HG03139 (cell line): ENCODE results near the gene DIRAS1.

Experiments used
- ATAC-seq: cut with Tn5 transposase; IDR thresholded peaks from one replicate; pipeline ENCODE4 v1.9.1; 2021; ENCODE audit not compliant: unreplicated experiment

The DIRAS1 gene

DNA sequence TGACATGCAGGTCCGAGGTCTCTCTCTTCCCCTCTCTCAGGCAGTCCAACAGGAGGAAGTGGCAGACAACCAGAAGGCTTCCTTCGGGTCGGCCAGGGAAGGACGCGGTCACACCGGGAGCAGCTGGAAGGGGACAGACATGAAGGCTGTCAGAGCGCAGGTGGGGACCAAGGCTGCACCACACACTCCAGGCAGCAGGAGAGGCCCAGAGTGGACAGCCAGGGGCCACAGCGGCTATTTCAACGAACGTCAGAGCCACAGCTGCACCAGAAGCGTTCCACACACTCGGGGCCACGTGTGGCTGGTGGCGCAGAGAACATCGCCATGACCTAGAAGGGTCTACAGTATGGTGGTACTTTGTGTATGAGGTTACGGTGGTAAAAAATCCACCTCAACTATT, 34.6 kb upstream of the DIRAS1 start:
- no peak for ATAC-seq

DNA sequence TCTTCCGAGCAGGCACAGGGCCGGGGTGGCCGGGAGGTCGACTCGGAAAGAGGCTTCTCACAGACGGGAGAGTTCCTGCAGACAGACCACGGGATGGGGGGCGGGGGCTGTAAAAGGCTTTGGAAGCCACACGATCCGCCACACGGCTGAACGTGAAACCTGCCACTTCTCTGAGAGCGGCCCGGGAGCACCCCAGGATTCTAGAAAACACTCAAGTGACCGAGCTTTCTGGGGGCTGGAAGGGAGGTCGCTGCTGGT, 34.2 kb upstream of the DIRAS1 start:
- no peak for ATAC-seq

DNA sequence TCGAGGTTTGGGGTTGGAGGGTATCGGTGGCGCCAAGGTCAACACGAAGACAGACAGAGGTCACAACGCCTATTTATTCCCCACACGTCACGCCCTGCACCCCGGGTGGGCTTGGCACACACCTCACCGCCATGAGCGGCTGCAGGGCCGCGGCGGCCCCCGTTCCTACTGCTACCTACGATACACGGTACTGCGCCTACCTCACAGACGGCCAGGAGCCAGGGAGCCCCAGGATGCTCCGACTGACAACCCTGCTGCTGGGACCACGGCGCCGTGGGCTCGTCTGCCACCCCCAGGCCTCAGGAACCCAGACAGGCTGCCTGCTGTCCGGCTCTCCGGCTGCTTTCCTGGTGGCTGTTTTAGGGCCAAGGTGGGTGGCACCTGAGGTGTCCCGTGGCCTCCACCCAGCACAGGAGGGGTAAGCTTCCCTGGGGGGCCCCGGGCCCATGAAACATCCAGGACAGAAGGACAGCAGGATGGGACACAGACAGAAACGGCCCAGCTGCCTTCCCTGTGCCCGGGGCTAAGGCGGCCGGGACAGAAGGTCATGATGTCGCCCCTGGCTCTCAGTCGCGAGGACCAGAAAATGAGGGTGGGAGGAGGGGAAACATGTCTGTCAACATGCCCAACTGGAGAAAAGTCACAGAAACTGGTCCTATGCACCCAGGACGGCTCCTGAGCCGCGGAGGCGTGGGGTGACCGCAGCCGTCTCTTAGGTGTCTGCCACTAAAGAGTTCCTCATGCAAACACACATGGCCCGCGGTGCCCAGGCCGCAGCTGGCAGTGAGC, 33.7 kb upstream of the DIRAS1 start:
- no peak for ATAC-seq

DNA sequence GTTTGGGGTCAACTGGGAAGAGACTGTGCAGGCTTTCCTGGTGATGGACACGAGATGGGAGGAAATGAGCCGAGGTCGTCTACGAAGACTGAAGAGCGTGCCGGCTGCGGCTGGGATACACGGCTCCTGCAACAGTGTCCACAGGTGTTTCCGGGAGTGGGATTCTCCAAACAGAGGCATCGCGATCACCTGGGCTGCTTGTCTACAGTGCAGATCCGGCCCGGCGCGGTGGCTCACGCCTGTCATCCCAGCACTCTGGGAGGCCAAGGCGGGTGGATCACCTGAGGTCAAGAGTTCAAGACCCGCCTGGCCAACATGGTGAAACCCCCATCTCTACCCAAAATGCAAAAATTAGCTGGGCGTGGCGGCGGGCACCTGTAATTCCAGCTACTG, 30.3 kb upstream of the DIRAS1 start:
- ATAC-seq: no peak

DNA sequence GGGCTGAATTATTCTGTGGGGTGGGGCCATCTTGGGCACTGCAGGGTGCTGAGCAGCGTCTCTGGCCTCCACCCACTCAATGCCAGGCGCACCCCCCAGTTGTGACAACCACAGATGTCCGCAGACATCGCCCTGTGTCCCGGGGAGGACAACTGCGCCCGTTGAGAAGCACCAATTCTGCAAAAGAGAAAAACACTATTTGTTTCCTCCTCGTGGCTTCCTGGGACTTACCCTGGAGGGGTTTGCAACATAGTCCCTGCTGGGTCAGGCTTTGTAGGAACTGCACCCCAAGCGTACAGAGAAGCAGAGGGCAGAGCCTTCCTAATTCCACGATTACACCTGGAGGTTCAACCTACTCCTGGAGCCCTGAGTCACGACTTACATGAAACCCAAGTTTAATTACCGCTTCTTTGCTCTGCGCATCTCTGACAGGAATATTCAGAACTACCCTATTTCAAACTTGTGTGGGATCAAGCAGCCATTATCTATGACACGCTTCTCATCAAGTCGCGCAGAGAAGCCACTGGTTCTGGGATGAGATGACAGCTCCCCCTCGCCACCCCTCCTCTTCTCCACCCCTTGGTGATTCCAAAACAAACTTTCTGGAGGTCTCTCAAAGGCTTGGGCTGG, 29.8 kb upstream of the DIRAS1 start:
- ATAC-seq: no peak

DNA sequence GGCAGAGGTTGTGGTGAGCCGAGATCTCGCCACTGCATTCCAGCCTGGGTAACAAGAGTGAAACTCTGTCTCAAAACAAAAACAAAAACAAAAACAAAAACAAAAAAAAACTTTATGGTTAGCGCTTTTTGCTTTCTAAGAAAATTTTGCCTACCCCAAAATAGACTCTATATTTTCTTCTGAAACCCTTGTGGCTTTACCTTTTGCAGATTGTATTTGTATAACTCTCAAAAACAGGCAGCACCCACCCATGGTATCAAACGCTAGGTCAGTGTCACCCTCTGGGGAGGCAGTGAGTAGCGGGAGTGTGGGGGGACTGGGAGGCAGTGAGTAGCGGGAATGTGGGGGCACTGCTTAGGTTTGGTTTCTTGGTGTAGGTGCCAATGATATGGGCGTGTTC, 26.2 kb upstream of the DIRAS1 start:
- no peak for ATAC-seq

DNA sequence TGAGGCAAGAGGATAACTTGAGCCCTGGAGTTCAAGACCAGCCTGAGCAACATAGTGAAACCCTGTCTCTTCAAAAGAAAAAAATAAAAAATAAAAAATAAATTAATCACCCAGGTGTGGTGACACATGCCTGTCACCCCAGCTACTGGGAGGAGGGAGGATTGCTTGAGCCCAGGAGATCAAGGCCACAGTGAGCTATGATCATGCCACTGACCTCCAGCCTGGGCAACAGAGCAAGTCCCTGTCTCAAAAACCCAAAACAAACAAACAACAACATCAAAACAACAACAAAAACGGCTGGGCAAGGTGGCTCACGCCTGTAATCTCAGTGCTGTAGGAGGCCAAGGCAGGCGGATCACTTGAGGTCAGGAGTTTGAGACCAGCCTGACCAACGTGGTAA, 22.9 kb upstream of the DIRAS1 start:
- ATAC-seq: no peak

DNA sequence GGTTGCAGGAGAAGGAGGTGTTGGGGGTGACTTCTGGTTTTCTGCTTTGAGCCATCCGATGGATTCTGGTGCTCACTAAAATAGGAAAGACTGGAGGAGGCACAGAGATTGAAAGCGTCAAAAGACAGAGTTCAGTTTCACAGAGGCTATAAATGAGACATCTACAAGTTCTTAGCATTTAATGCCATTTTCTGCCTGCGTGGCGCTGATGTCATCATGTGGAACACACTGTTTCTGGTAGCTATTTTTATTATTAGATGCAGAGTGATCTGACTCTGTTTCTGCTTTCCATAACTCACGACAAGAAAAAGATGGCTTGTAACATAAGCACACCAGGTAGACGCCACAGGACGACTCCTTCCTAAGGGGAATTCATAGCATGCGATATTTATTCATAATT, 21.9 kb upstream of the DIRAS1 start:
- ATAC-seq: no peak

DNA sequence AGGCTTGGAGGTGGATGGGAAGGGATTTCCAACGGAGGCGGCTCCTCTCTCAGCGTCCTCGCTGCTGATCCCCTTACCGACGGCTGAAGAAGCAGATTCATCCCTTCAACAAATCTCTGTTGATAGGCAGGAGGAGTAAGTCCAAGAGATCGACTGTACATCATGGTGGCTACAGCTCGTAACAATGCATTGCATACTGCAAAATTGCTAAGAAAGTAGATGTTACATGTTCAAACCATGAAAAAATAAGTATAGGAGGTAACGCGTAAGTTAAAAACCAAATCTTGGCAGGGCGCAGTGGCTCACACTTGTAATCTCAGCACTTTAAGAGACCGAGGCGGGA, 19.1 kb upstream of the DIRAS1 start:
- ATAC-seq: no peak

DNA sequence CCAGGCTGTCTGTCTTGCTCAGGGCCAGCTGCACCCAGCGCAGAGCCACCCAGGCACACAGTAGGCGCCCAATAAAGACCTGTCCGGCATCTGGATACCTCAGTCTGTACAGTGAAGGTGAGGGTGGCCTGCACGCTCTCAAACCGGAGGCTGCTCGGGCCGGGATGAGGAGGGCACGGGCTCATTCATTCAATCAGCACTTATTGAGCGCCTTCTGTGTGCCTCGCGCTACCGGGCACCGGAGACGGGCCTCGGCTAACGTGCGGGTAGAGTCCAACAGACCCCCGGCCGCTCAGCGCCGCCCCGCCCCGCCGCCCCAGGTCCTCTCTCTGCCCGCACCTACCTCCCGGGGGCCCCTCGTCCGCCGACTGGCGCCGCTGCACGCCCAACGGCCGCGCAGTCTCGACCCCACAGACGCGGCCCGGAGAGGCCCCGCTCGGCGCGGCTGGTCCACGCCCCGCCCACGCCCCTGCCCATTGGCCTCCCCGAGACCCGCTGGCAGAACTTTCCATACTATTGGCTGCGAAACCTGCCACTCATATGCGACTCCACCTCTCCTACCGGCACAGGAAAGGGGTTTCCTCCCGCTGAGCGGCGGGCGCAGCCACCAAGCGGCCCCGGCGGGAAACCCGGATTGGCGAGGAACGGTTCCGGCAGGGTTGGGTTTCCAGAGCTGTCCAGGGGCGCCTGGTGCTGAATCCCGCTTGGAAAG, 18.6 kb upstream of the DIRAS1 start, which contains the start of gene SLC39A3:
SLC39A3 (minus strand) TSS at position 416 of the 712 bp plus-strand sequence. CDS start 2,760 bp downstream, outside the sequence.
- peak; percentile 89 for ATAC-seq

DNA sequence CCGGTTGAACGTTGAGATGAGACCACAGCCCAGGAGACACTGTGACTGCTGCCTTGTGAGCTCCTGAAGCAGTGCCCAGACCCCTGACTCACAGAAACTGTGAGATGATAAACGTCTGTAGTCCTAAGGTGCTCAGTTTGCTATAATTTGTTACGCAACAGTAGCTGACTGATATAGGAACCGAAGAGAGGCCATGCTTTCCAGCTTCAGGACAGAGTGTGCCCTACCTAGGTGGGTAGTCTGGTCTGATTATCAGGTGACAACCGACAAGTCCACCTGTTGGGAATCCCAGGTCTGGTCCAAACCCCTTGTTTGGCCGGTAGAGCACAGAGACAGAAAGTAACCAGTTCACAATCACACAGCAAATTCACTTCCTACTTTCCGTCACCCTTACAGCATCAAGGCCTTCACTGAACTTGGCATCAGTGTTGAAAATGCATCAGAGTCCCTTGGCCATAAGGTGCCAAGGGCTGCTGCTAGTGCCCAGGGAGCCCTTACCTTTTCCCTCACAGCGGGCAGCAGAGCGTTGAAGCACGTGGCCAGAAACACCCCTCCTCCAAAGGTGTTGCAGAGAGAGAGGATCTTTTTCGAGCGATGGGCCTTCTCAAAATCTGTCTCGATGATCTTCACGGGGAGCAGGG, 15.5 kb upstream of the DIRAS1 start:
- ATAC-seq: no peak

DNA sequence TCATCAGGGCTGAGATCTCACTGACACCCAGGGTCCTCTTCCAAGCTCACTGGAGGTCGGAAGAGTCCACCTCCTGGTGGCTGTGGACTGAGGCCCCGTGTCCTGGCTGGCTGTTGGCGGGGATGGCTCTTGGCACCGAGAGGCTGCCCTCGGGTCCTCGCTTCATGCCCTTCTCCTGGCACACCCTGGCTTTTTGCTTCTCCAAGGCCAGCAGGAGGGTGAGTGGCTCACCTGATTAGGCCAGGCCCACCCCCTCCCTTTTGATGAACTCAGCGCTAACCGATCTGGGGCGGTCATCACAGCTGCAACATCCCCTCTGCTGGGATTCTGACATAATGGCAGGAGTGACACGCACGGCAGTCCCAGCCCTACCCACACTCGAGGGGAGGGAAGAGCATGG, 14.2 kb upstream of the DIRAS1 start:
- ATAC-seq: no peak

DNA sequence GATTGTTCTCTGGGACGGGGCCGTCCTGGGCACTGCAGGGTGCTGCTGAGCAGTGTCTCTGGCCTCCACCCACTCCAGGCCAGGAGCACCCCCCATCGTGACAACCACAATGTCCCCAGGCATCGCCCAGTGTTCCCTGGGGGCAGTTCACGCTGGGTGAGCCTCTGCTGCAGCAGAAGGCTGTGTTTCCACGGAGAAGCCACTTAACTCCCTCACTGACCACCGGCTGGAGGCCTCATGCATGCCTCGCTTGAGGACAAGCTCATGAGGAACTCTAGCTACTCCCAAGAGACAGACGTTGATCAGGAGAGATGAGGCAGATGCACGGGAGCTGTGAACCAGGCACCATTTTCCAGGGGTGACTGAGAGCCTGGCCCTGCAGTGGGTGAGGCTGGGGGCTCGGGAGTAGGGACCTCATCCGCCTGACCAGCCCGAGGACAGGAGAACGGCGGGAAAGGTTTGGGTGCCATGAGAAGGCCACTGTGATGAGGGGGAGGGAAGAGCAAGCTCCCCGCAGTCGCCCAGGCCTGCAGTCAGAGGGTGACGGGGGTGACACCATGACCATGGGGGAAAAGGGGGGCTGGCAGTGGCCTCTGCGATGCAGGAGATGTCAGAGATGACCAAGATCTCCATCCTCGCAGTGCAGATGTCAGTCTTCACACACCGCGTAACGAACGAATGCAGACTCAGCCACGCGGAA, 13.6 kb upstream of the DIRAS1 start:
- no peak for ATAC-seq

DNA sequence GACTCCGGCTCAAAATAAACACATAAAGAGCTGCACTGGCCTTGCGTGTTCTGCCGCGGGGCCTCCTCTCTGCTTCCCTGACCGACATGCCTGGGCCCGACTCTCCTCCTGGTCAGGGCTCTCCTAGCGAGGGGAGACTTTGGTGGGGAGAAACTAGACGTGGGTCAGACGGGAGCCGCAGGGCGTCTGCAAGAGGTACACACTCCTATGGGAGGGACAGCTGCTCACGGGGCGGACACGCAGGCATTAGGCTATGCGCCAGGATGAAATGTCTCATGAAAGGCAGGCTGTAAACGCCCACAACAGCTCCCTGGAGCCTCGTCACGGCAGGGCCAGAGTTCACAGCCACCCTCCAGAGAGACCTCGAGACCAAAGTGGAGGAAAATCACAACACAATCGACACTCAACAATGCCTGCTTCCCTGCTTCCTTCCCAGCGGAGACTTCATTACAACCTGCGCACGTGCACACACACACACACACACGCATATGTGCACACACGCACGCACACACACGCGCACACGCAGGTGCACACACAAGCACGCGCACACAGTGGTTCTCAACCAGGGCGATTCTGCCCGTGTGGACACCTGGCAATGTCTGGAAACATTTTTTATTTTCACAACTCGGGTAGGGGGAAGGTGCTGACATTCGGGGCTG, 12.9 kb upstream of the DIRAS1 start:
- ATAC-seq: no peak

DNA sequence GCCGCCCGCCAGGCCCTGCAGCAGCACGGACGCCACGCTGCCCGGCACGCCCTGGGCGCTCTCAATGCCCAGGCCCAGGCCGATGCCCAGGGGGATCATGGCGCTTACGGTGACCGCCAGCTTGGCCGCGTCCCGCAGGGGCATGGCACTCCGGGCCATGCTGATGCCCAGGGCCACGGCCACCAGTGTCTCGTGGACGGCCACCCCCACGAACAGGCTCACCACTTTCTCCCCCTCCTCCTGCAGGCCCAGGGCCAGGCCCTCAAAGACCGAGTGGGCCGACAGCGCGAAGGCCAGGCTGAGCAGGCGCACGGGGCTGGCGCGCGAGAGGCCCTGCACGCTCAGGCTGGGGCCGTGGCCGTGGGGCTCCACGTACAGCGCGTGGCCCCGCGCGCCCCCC, 11.7 kb upstream of the DIRAS1 start:
- no peak for ATAC-seq

DNA sequence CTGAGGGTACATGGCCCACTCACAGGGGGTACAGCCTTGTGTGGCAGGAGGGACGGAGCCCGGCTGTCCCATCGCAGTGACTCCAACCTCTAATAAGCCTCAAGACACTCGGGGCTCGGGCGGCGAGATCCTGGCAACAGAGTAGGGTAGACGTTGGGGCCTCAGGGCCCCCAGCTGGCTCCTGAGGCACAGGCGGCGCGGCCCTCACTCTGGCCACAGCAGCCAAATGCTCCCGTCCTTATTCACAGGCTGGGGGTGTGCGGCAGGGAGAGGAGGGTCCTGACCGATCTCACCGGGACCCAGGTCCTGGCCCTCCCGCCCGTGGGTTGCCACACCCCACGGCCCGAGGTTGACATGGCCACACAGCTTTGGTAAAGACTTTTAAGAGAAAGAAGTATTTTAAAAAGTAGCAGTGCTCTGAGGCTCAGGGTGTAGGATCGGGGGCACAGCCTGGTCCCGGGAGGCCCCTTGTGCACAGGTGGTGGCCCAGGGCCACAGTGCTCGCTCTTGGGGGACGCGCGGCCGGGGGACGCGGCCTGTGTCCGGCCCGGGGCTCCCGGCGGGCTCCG, 11.1 kb upstream of the DIRAS1 start:
- no peak for ATAC-seq

DNA sequence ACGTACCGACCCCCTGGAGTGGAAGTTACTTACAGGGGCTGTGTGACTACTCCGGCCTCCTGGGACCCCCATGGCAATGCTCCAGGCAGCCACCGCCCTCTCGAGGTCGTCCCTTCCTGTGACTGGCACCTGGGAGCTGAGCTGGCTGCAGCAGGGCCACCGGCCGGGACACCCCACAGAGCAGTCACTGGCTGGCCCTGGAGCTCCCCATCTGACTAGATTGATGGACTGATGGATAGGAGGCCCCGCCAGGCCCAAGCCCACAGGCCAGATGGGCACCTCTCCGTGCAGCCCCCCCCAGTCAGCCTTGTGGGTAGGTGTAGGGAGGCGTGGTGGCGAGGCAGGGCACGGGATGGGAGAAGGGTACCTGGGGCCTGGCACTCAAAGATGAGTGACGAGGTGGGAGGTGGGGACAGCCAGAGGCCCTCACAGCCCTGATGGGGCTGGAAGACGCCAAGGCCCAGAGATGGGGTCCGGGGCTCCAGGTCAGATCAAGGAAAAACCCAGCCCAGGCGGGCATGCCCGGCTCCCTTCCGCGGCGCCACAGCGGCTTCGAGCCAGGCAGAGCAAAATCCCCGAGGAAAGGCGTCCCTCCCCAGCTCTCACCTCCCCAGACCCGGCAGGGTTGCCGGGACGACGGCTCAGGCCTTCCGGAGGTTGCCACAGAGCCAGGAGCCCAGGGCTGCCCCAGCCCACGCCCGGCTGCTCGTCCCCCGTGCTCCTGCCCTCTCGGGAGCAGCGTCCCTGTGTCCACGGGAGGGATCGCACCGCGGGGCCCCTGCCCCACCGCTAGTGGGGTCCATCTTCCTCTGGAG, 10.2 kb upstream of the DIRAS1 start:
- no peak for ATAC-seq

DNA sequence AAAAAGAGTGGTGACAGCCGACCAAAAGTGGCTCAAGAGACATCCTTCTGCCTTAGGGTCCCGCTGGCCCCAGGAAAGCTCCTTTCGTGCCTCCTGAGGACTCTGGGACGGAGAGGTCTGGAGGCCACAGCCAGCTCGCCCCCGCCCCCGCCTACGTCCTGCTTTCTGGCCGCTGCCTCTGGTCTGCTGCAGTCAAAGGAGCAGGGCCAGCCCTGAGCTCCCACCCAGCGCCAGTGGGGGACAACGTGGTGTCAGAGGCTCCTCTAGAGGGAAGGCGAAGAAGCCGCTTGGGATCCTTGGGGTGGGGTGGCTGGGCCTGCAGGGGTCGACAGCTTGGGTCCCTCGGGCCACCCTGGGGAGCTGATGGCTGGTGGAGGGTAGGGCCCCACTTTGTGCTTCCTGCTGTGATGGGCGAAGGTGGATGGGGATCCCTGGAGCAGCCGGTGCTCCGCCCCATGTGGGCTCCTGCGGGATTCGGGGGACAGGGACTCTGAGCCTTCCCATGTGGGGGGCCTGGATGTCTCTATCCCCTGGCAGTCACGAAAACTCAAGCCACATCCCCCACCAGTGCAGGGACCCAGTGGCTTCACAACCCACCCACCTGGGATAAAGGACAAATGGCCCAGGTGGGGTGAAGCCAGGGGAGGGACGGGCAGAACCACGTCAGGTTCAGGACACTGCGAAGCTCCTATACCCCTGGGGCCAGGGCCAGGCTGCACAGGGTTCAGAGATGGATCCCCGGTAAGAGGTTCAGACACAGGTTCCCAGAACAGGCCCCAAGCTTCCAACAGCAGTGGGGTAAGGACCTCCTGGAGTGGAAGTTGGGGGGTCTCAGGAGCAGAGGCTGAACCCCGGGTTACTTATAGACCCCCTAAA, 9.0 kb upstream of the DIRAS1 start:
- ATAC-seq: no peak
